Hepatic stellate cell (primary cell): ENCODE results near the gene RANBP3.
"Not testable (repeated sequence)": the region's sequence is repeated elsewhere in the genome, so short reads cannot be mapped to it uniquely, and the experiment has no call there.

ENCODE experiments used
- DNase-seq: peaks from one replicate; pipeline ENCODE4 v3.0.0; 2011; ENCODE audit warnings: low spot score

RANBP3 gene

DNA sequence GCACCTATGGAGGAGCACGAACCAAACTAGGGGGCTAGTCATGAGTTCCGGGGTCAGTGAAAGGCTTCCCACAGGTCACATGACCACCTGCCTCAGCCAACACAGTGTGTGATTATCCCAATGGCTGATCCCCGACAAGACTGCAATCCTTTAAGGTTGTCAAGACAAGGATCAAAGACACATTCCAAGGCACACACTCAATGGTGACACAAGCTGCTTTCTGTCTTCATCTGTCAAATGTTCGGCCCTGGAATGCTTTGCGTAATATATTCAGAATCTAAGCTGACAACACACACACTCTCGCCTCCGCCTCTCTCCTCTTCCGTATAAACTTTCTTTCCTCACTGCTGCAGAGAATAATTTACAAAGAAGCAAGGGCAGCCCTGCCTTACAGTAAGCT lies 11.7 kb downstream of the RANBP3 start:
- DNase-seq = peak; percentile 62

- no peak for DNase-seq
These were observed 12.9 kb downstream of the RANBP3 start for GRCh38 chr19:5964816-5965565.

GRCh38 chr19:5963855-5964254 lies 14.1 kb downstream of the RANBP3 start:
- DNase-seq = no peak

- not testable (repeated sequence) for DNase-seq
These were observed 14.7 kb downstream of the RANBP3 start for GRCh38 chr19:5963259-5963658.

- peak; percentile 64 for DNase-seq
These were observed 15.7 kb downstream of the RANBP3 start for GRCh38 chr19:5961969-5962945.

GRCh38 chr19:5961641-5961968 lies 16.3 kb downstream of the RANBP3 start:
- DNase-seq = not testable (repeated sequence)

DNA sequence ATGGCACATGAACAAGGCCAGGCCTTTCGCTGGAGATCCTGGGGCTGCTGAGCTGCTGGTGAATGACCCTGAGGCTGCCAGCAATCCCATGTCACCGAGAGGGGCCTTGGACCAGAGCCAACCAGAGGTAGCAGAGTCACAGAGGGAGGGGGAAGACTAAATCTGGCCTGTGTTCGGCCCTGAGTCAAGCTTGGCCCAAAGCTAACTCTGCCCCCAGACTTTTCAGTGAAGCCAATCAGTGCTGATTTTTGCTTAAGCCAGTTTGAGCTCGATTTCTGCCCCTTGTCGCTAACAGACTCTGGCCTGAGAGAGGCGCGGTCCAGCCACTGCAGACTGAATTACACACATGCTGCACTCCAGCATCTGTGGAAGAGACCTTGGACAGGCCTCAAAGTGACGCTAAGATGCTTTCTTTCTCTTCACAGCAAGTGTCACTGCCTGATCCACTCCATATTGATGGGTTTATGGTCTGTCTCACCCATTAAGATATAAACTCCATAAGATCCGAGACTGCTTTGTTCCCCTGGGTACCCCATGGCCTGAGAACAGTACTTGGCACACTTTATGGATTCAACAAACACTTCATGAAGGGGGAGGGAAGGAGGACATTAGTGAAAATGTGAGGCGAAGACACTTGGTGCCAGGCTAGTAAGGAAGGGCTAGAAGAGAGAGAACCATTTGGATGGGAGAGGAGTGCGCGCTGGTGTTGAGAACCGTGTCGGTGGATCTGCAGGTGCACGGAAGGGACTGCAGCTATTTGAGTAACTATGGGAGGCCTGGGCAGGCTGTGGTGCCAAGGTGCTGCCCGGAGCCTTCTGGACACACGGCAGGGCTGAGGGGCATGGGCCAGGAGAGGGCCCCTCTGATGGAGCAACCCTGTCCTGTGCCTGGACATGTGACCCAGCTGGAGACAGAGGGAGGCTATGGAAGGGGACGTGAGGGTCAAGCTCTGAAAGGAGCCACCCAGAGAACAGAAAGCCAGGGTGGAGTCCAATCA lies 17.6 kb downstream of the RANBP3 start:
- no peak for DNase-seq

DNA sequence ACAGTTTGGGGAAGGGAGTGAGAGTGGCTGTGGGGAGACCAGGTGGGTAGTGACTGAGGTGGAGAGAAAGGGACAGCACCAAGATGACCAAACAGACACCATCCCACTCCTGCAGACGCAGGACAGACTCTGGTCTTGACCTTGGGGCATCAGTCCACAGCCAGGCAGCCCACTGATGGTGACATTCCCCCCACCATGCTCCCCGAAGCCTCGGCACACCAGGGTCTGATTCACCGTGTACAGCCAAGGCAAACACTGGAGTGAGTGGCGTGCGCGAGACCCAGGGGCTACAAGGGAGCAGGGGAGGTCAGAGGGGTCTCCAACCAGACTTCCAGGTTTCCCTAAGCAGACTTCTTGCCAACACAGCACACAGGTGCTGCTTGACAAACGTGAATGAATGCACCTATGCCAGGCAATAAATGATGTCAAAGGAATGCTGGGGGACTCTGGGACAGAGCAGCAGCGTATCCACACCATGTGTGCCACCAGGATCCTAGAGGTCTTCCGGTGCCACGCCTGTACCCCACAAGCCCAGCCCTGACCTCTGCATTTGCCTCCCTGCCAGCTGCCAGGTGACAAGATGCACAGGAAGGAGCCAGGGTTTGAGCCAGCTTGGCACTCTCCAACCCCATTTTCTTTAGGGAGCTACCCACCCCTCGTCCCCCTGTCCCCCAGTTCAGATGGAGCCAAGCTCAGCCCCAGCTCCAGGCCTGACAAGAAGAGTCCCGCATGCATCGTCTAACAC lies 18.5 kb downstream of the RANBP3 start:
- DNase-seq = no peak

- no peak for DNase-seq
These were observed 19.2 kb downstream of the RANBP3 start for GRCh38 chr19:5958851-5959122.

DNA sequence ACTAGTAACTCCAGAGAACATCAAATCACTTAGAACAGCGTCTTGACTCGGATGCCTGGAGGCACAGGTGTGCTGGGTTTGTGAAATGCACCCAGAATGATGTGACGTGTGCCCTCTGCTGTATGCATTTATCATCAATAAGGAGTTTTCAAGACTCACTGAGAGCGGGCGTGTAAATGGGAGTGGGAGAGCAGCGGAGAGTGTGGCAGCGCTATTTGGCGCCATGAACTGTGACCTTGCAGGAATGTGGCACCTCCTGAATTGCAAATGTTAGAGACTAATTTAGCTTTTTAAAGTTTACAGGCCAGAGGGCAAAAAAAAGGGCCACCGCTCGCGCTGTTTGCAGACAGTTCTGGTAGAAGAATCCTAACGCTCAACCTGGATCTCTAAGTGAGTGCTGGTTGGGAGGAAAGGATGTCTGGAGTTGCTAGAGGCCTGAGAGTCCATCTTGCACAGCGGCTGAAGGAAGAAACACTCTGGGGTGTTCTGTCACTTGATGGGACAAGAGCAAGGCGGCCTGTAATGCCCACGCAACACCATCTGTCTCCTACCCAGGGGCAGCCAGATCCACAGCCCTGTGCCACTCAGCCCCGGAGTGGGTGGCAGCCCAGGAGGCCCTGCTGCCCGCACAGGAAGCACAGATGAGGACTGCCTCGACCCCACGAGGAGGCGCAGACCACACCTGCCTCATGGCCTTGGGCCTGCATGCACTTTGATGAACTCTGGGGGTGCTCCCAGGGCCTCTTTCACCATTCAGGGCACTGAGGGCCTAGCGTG lies 19.7 kb downstream of the RANBP3 start:
- DNase-seq = no peak

- DNase-seq = no peak
These were observed 20.8 kb downstream of the RANBP3 start for GRCh38 chr19:5957170-5957569.

DNA sequence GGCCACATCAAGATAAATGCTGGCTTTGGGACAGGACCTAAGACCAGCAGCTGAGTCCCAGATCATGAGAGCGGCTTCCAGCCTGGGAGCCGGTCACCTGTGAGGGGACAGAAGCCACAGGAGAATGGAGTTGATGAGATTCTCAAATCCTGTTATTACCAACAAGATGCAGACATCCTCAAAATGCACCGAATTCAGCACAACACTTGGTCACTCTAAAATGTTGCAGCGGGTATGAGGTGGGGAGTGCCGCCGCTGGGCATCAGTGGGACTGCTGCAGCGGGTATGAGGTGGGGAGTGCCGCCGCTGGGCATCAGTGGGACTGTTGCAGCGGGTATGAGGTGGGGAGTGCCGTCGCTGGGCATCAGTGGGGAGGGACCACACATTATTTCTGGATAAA lies 21.2 kb downstream of the RANBP3 start:
- DNase-seq = no peak

DNA sequence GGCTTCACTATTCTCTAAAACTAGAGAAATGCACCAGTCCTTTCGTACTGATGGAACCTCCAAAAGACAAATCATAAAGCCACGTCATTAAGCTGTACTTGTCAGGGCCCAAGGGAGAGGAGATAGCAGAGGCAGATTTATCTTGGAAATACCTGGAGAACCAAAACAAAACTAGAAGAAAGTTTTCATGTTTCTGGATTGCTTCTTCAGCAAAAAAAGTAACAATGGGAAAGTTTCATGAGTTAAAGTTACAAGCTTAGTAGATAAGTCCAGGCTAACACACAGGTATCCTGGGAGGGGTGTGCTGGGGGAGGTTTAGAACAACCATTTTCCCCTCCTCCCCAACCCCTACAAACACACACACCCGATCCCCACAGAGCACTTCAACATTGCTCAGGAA lies 21.6 kb downstream of the RANBP3 start:
- DNase-seq = no peak

GRCh38 chr19:5955636-5955935 lies 22.4 kb downstream of the RANBP3 start:
- no peak for DNase-seq

DNA sequence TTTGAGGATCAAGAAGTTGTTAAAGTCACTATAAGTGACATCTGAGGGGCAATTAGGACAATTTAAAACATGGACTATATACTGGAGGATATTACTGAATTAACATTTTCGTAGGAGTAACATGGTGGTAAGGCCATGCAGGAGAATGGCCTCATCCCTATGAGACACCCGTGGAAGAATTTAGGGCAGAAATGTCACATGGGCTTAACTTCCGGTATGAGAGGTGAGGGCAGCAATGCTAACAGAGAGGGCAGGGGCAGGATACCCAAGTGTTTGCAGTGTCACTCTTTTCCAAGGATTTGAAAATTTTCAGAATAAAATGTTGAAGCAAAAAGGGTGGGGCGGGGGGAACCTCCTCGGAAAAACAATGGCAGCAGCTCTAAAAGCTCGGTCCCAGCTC lies 23.6 kb downstream of the RANBP3 start:
- peak; percentile 73 for DNase-seq

DNA sequence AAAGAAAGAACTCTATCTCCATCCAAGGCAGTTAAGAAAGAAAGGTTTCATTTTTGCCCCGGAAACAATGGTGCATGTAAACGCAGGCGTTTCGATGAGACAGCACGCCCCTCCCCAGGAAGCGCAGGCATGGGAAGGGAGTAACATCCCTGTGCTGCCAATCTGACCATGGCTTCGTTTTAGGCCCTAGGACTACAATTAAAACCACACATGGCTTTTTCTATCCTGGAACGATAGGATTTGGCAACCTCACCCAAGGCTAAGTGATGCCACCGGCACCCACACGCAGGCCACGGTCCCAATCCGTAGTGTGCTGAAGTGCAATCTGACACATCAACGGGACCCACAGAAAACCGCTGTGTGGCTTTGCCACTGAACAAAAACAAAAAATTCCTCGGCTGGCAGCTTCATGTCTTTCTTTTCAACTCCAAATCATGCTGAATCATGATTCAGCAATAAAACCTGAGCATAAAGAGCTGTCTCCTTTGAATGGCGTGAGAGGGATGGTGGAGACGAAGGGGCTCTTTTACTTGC lies 24.2 kb downstream of the RANBP3 start:
- DNase-seq = no peak

GRCh38 chr19:5953030-5953589 lies 24.8 kb downstream of the RANBP3 start:
- no peak for DNase-seq

GRCh38 chr19:5952193-5953029 lies 25.5 kb downstream of the RANBP3 start:
- DNase-seq = no peak

DNA sequence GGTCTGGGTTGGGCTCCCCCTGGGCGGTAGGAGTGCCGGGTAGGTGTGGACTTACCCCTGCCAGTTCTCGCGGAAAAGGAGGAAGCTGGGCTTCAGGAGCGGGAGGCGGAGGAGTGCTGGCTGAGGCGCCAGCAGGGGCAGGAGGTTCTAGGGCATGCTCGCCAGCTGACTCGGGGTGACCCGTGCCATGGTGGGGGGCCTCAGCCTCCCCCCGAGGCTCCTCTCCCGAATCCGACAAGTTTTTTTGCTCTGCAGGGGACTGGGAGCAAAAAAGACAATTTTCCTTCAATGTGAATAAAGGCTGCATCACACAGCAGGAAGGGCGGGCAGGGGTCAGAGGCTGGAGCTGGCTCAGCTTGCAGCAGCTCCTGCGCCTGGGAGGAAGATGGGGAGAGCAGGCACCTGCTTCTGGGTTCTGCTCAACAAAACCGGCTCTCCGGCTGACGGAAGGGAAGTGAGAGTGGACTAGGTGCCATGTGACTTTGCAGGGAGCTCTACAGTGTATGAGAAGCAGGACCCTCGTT lies 26.5 kb downstream of the RANBP3 start:
- no peak for DNase-seq
